PFSK-1 (cell line): Measurements from ENCODE around the gene ANKS1B.

Experiments used
- POLR2AphosphoS5 ChIP-seq: IDR thresholded peaks from 2 replicates; pipeline ENCODE4 v1.6.1; 2012; ENCODE audit warnings: low read depth, mild to moderate bottlenecking, control low read depth, low read length, moderate library complexity
- TF ChIP-seq, protein P1 (sequence below), 2 experiments: IDR thresholded peaks; 2 replicates each; pipeline versions ENCODE4 v1.6.1 to v1.8.0; 2011 to 2012; ENCODE audit warnings: low read depth in 2 of 2, low read length in 2 of 2, control low read depth in 1 of 2, inconsistent platforms in 1 of 2, mild to moderate bottlenecking in 1 of 2, moderate library complexity in 1 of 2; ENCODE audit not compliant: insufficient read depth in 1 of 2

- no peak for TF ChIP-seq POLR2AphosphoS5
- TF ChIP-seq, protein P1, sequence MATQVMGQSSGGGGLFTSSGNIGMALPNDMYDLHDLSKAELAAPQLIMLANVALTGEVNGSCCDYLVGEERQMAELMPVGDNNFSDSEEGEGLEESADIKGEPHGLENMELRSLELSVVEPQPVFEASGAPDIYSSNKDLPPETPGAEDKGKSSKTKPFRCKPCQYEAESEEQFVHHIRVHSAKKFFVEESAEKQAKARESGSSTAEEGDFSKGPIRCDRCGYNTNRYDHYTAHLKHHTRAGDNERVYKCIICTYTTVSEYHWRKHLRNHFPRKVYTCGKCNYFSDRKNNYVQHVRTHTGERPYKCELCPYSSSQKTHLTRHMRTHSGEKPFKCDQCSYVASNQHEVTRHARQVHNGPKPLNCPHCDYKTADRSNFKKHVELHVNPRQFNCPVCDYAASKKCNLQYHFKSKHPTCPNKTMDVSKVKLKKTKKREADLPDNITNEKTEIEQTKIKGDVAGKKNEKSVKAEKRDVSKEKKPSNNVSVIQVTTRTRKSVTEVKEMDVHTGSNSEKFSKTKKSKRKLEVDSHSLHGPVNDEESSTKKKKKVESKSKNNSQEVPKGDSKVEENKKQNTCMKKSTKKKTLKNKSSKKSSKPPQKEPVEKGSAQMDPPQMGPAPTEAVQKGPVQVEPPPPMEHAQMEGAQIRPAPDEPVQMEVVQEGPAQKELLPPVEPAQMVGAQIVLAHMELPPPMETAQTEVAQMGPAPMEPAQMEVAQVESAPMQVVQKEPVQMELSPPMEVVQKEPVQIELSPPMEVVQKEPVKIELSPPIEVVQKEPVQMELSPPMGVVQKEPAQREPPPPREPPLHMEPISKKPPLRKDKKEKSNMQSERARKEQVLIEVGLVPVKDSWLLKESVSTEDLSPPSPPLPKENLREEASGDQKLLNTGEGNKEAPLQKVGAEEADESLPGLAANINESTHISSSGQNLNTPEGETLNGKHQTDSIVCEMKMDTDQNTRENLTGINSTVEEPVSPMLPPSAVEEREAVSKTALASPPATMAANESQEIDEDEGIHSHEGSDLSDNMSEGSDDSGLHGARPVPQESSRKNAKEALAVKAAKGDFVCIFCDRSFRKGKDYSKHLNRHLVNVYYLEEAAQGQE (IDR thresholded peaks at IDR 0.05; ENCODE audit: insufficient read depth in 1 of 2, low read depth in 2 of 2, low read length in 2 of 2), result no peak
Observed at GRCh38 chr12:99390707-99391106, 594.0 kb downstream of the ANKS1B start.
